Measurements from ENCODE around the gene PAWR. TPM values are rescaled to one million over a fixed set of nuclear protein-coding genes. Genes with fewer than 3 reads are reported as not detected.
"Not testable (repeated sequence)": the region's sequence is repeated elsewhere in the genome, so short reads cannot be mapped to it uniquely, and the experiment has no call there.

Gene PAWR
- total RNA-seq, 2 experiments from 2014 or later, result 4.6 to 5.3 TPM

GRCh38 chr12:79634957-79635471, 55.8 kb downstream of the PAWR start:
- H3K4me3 Mint-ChIP-seq, result no peak overlapping the region
- H3K4me1 Mint-ChIP-seq (ENCODE audit: low read depth), result no peaks in the 10 kb centered on the region
- H3K27ac Mint-ChIP-seq, result no peak overlapping the region
- intact Hi-C loops (cut with micrococcal nuclease), result no loop called here
- H3K36me3 Mint-ChIP-seq, result no peaks in the 10 kb centered on the region
- H3K27me3 Mint-ChIP-seq, result no peaks in the 10 kb centered on the region
- ChIA-PET CTCF (no interaction called here), POLR2A (no interaction called here)
- H3K9me3 Mint-ChIP-seq, result no peaks in the 10 kb centered on the region
- DNase-seq, result no peak

GRCh38 chr12:79629561-79629960, 61.2 kb downstream of the PAWR start:
- H3K4me1 Mint-ChIP-seq (ENCODE audit: low read depth), result no peaks in the 10 kb centered on the region
- H3K9me3 Mint-ChIP-seq, result peaks cover 2% of the 10 kb centered on the region
- H3K27me3 Mint-ChIP-seq, result no peaks in the 10 kb centered on the region
- ChIA-PET CTCF (interaction anchor here (0.7 kb wide), 1 partner anchor 12 kb away, joined by 3 read pairs; no protein-coding TSS in a partner anchor), POLR2A (no interaction called here)
- no peak overlapping the region for H3K4me3 Mint-ChIP-seq
- DNase-seq, result no peak
- H3K36me3 Mint-ChIP-seq, result no peaks in the 10 kb centered on the region
- intact Hi-C loops (cut with micrococcal nuclease), result no loop called here
- H3K27ac Mint-ChIP-seq, result no peak overlapping the region

- H3K9me3 Mint-ChIP-seq; CTCF ChIA-PET; H3K36me3 Mint-ChIP-seq; H3K27ac Mint-ChIP-seq; POLR2A ChIA-PET; DNase-seq; H3K27me3 Mint-ChIP-seq; H3K4me3 Mint-ChIP-seq; H3K4me1 Mint-ChIP-seq (ENCODE audit: low read depth); intact Hi-C loops (cut with micrococcal nuclease): not testable (repeated sequence)
Measured at GRCh38 chr12:79626735-79627134, 64.0 kb downstream of the PAWR start.

- intact Hi-C loops (cut with micrococcal nuclease), result no loop called here
- Mint-ChIP-seq H3K36me3 (no peaks in the 10 kb centered on the region), H3K9me3 (peaks cover 2% of the 10 kb centered on the region), H3K4me1 (ENCODE audit: low read depth) (no peaks in the 10 kb centered on the region), H3K4me3 (no peak overlapping the region), H3K27ac (no peak overlapping the region), H3K27me3 (no peaks in the 10 kb centered on the region)
- CTCF ChIA-PET, result no interaction called here
- POLR2A ChIA-PET, result no interaction called here
- DNase-seq, result no peak
Measured at GRCh38 chr12:79624378-79624777, 66.4 kb downstream of the PAWR start.

- ChIA-PET CTCF (no interaction called here), POLR2A (no interaction called here)
- no peak overlapping the region for H3K4me3 Mint-ChIP-seq
- H3K27ac Mint-ChIP-seq, result no peak overlapping the region
- H3K4me1 Mint-ChIP-seq (ENCODE audit: low read depth), result no peaks in the 10 kb centered on the region
- no peaks in the 10 kb centered on the region for H3K9me3 Mint-ChIP-seq
- no peaks in the 10 kb centered on the region for H3K36me3 Mint-ChIP-seq
- no peak for DNase-seq
- H3K27me3 Mint-ChIP-seq, result no peaks in the 10 kb centered on the region
- intact Hi-C loops (cut with micrococcal nuclease), result no loop called here
Measured at GRCh38 chr12:79619872-79620562, 70.7 kb downstream of the PAWR start.

GRCh38 chr12:79618848-79619404, 71.8 kb downstream of the PAWR start:
- DNase-seq, result no peak
- Mint-ChIP-seq H3K9me3 (no peaks in the 10 kb centered on the region), H3K4me3 (no peak overlapping the region), H3K27ac (no peak overlapping the region), H3K27me3 (no peaks in the 10 kb centered on the region), H3K36me3 (no peaks in the 10 kb centered on the region), H3K4me1 (ENCODE audit: low read depth) (no peaks in the 10 kb centered on the region)
- POLR2A ChIA-PET, result no interaction called here
- CTCF ChIA-PET, result interaction anchor here (0.7 kb wide), 1 partner anchor 1367 kb away, joined by 3 read pairs; no protein-coding TSS in a partner anchor
- intact Hi-C loops (cut with micrococcal nuclease), result no loop called here

- POLR2A ChIA-PET, result no interaction called here
- no peak overlapping the region for H3K27ac Mint-ChIP-seq
- H3K36me3 Mint-ChIP-seq, result no peaks in the 10 kb centered on the region
- intact Hi-C loops (cut with micrococcal nuclease), result no loop called here
- no peak for DNase-seq
- H3K4me1 Mint-ChIP-seq (ENCODE audit: low read depth), result no peaks in the 10 kb centered on the region
- CTCF ChIA-PET, result no interaction called here
- no peaks in the 10 kb centered on the region for H3K9me3 Mint-ChIP-seq
- H3K4me3 Mint-ChIP-seq, result no peak overlapping the region
- H3K27me3 Mint-ChIP-seq, result no peaks in the 10 kb centered on the region
Measured at GRCh38 chr12:79617696-79618095, 73.1 kb downstream of the PAWR start.

- CTCF ChIA-PET, result no interaction called here
- no peaks in the 10 kb centered on the region for H3K9me3 Mint-ChIP-seq
- no peaks in the 10 kb centered on the region for H3K36me3 Mint-ChIP-seq
- no peaks in the 10 kb centered on the region for H3K27me3 Mint-ChIP-seq
- POLR2A ChIA-PET, result no interaction called here
- no peak overlapping the region for H3K4me3 Mint-ChIP-seq
- intact Hi-C loops (cut with micrococcal nuclease), result no loop called here
- no peak for DNase-seq
- H3K4me1 Mint-ChIP-seq (ENCODE audit: low read depth), result no peaks in the 10 kb centered on the region
- H3K27ac Mint-ChIP-seq, result no peak overlapping the region
Measured at GRCh38 chr12:79615596-79616560, 74.9 kb downstream of the PAWR start.

GRCh38 chr12:79614730-79615129, 76.0 kb downstream of the PAWR start:
- intact Hi-C loops (cut with micrococcal nuclease), result no loop called here
- no peaks in the 10 kb centered on the region for H3K4me1 Mint-ChIP-seq (ENCODE audit: low read depth)
- CTCF ChIA-PET, result no interaction called here
- POLR2A ChIA-PET, result no interaction called here
- no peaks in the 10 kb centered on the region for H3K27me3 Mint-ChIP-seq
- no peaks in the 10 kb centered on the region for H3K36me3 Mint-ChIP-seq
- H3K9me3 Mint-ChIP-seq, result no peaks in the 10 kb centered on the region
- DNase-seq, result no peak
- no peak overlapping the region for H3K27ac Mint-ChIP-seq
- H3K4me3 Mint-ChIP-seq, result no peak overlapping the region

GRCh38 chr12:79601908-79602307, 88.9 kb downstream of the PAWR start:
- Mint-ChIP-seq H3K4me3 (no peak overlapping the region), H3K4me1 (ENCODE audit: low read depth) (no peaks in the 10 kb centered on the region), H3K36me3 (no peaks in the 10 kb centered on the region), H3K9me3 (no peaks in the 10 kb centered on the region), H3K27me3 (no peaks in the 10 kb centered on the region), H3K27ac (no peak overlapping the region)
- CTCF ChIA-PET, result no interaction called here
- intact Hi-C loops (cut with micrococcal nuclease), result no loop called here
- no peak for DNase-seq
- POLR2A ChIA-PET, result no interaction called here

GRCh38 chr12:79597910-79598309, 92.9 kb downstream of the PAWR start:
- Mint-ChIP-seq H3K27me3 (no peaks in the 10 kb centered on the region), H3K4me1 (ENCODE audit: low read depth) (no peaks in the 10 kb centered on the region), H3K27ac (no peak overlapping the region), H3K36me3 (no peaks in the 10 kb centered on the region), H3K9me3 (no peaks in the 10 kb centered on the region), H3K4me3 (no peak overlapping the region)
- CTCF ChIA-PET, result no interaction called here
- DNase-seq, result no peak
- intact Hi-C loops (cut with micrococcal nuclease), result no loop called here
- POLR2A ChIA-PET, result no interaction called here

GRCh38 chr12:79596719-79597350, 93.9 kb downstream of the PAWR start:
- no peaks in the 10 kb centered on the region for H3K27me3 Mint-ChIP-seq
- H3K9me3 Mint-ChIP-seq, result no peaks in the 10 kb centered on the region
- no peak for DNase-seq
- H3K4me1 Mint-ChIP-seq (ENCODE audit: low read depth), result no peaks in the 10 kb centered on the region
- intact Hi-C loops (cut with micrococcal nuclease), result no loop called here
- H3K4me3 Mint-ChIP-seq, result no peak overlapping the region
- ChIA-PET CTCF (no interaction called here), POLR2A (no interaction called here)
- no peaks in the 10 kb centered on the region for H3K36me3 Mint-ChIP-seq
- no peak overlapping the region for H3K27ac Mint-ChIP-seq
